IMR-90 (cell line): Measurements from ENCODE around the gene TOP3B. TPM values are rescaled to one million over a fixed set of nuclear protein-coding genes. Genes with fewer than 3 reads are reported as not detected.

Source experiments
- ATAC-seq: fragments of 200-7000 bp; cut with Tn5 transposase; 2 replicates; pipeline ENCODE4 v1.9.1; 2020; ENCODE audit warnings: low read depth, mild to moderate bottlenecking, moderate library complexity
- BruUV-seq: library from RNA; stranded (reverse); fragments of 400-500 nt; replicated peaks from 2 replicates; lab custom pipeline; 2021; lab: Mats Ljungman, UMichigan
- CTCF ChIA-PET: fragments of 300-600 bp; formaldehyde crosslinking; extraction: SDS; loops from one replicate; lab custom pipeline; 2021; ENCODE audit warnings: antibody characterized with exemption; lab: Yijun Ruan, JAX
- POLR2A ChIA-PET: fragments of 300-600 bp; sonication (Branson Sonifier 250); formaldehyde crosslinking; loops from one replicate; lab custom pipeline; 2022; ENCODE audit warnings: antibody characterized with exemption; ENCODE audit not compliant: unreplicated experiment; lab: Charles Lee
- DNase-seq: peaks from one replicate; pipeline ENCODE4 v3.0.0; 2013
- H2AFZ ChIP-seq: replicated peaks from 2 replicates; pipeline ENCODE3; 2013; ENCODE audit warnings: low read length, mild to moderate bottlenecking; ENCODE audit not compliant: poor library complexity
- H2AK5ac ChIP-seq: 2 replicates; pipeline ENCODE4 v1.6.1; 2013; ENCODE audit warnings: low read depth, low read length, inconsistent platforms
- H2AK9ac ChIP-seq: replicated peaks from 2 replicates; pipeline ENCODE3; 2013; ENCODE audit warnings: mild to moderate bottlenecking, low read depth, low read length, moderate library complexity; ENCODE audit not compliant: poor library complexity
- H2BK120ac ChIP-seq: 2 replicates; pipeline ENCODE4 v1.6.1; 2013; ENCODE audit warnings: low read depth, low read length, inconsistent platforms
- H2BK15ac ChIP-seq: 3 replicates; pipeline ENCODE4 v1.6.1; 2013; ENCODE audit warnings: low read depth, low read length, inconsistent platforms
- H2BK20ac ChIP-seq: 2 replicates; pipeline ENCODE4 v1.6.1; 2013; ENCODE audit warnings: low read depth, mild to moderate bottlenecking, inconsistent platforms, low read length, moderate library complexity
- H2BK5ac ChIP-seq: 2 replicates; pipeline ENCODE4 v1.6.1; 2013; ENCODE audit warnings: mild to moderate bottlenecking, low read depth, low read length, inconsistent platforms; ENCODE audit not compliant: poor library complexity, severe bottlenecking
- H3K14ac ChIP-seq: replicated peaks from 2 replicates; pipeline ENCODE4 v1.6.1; 2013; ENCODE audit warnings: low read depth, low read length, inconsistent platforms
- H3K18ac ChIP-seq: 2 replicates; pipeline ENCODE4 v1.6.1; 2013; ENCODE audit warnings: low read depth, low read length, control low read depth
- H3K23ac ChIP-seq: 2 replicates; pipeline ENCODE4 v1.6.1; 2013; ENCODE audit warnings: low read depth, low read length, inconsistent platforms
- H3K27ac ChIP-seq: 2 replicates; pipeline ENCODE4 v1.5.1; 2013; ENCODE audit warnings: mild to moderate bottlenecking, control low read depth, low read length; ENCODE audit not compliant: insufficient read depth
- H3K27me3 ChIP-seq: 2 replicates; pipeline ENCODE4 v1.6.1; 2013; ENCODE audit warnings: low read length; ENCODE audit not compliant: control insufficient read depth, insufficient read depth
- H3K36me3 ChIP-seq: 2 replicates; pipeline ENCODE4 v1.6.1; 2013; ENCODE audit warnings: low read length, mixed read lengths; ENCODE audit not compliant: control insufficient read depth, insufficient read depth
- H3K4ac ChIP-seq: 2 replicates; pipeline ENCODE4 v1.6.1; 2013; ENCODE audit warnings: low read depth, low read length, inconsistent platforms
- H3K4me1 ChIP-seq: 2 replicates; pipeline ENCODE4 v1.6.1; 2013; ENCODE audit warnings: low read length, mixed read lengths; ENCODE audit not compliant: control insufficient read depth, insufficient read depth
- H3K4me2 ChIP-seq: 2 replicates; pipeline ENCODE4 v1.6.1; 2013; ENCODE audit warnings: low read depth, mild to moderate bottlenecking, control low read depth, low read length, moderate library complexity
- H3K4me3 ChIP-seq: 2 replicates; pipeline ENCODE4 v1.5.1; 2013; ENCODE audit warnings: low read depth, mild to moderate bottlenecking, control low read depth, low read length, moderate library complexity; ENCODE audit not compliant: insufficient read depth
- H3K56ac ChIP-seq: 2 replicates; pipeline ENCODE4 v1.6.1; 2013; ENCODE audit warnings: low read length, inconsistent platforms; ENCODE audit not compliant: insufficient read depth; ENCODE audit errors: extremely low read depth
- H3K79me1 ChIP-seq, 2 experiments: 2 replicates each; pipeline ENCODE4 v1.6.1; 2013; ENCODE audit warnings: low read length in 2 of 2, inconsistent platforms in 1 of 2, low read depth in 1 of 2
- H3K9ac ChIP-seq: 2 replicates; pipeline ENCODE4 v1.6.1; 2013; ENCODE audit warnings: low read depth, low read length, control low read depth
- H3K9me1 ChIP-seq: 2 replicates; pipeline ENCODE4 v1.6.1; 2013; ENCODE audit warnings: low read length, inconsistent platforms; ENCODE audit not compliant: insufficient read depth
- H3K9me3 ChIP-seq: 2 replicates; pipeline ENCODE4 v1.6.1; 2013; ENCODE audit warnings: low read length; ENCODE audit not compliant: control insufficient read depth, insufficient read depth
- H4K20me1 ChIP-seq: 2 replicates; pipeline ENCODE4 v1.6.1; 2013; ENCODE audit warnings: low read length, inconsistent platforms; ENCODE audit not compliant: insufficient read depth
- H4K5ac ChIP-seq: 2 replicates; pipeline ENCODE4 v1.6.1; 2013; ENCODE audit warnings: mild to moderate bottlenecking, low read depth, low read length, control low read depth
- H4K8ac ChIP-seq, 2 experiments: 2 replicates each; pipeline ENCODE4 v1.6.1; 2013; ENCODE audit warnings: low read depth in 2 of 2, low read length in 2 of 2, control low read depth in 1 of 2, inconsistent platforms in 1 of 2
- H4K91ac ChIP-seq: 2 replicates; pipeline ENCODE4 v1.6.1; 2013; ENCODE audit warnings: low read depth, low read length, inconsistent platforms; ENCODE audit not compliant: insufficient read depth
- ELK1 ChIP-seq: fragments of 150-350 bp; IDR thresholded peaks from 2 replicates; pipeline ENCODE4 v1.6.1; 2016; ENCODE audit warnings: low read depth, mild to moderate bottlenecking, low read length, moderate library complexity, borderline replicate concordance
- FOS ChIP-seq: fragments of 150-350 bp; IDR thresholded peaks from 2 replicates; pipeline ENCODE4 v1.6.1; 2016; ENCODE audit warnings: low read depth, low read length
- MAFK ChIP-seq: IDR thresholded peaks from 2 replicates; pipeline ENCODE4 v1.6.1; 2012; ENCODE audit warnings: low read depth, low read length, improper control_type of control experiment
- MAZ ChIP-seq: IDR thresholded peaks from 2 replicates; pipeline ENCODE4 v1.6.1; 2012; ENCODE audit warnings: low read depth, mild to moderate bottlenecking, low read length, improper control_type of control experiment, moderate library complexity, borderline replicate concordance
- POLR2A ChIP-seq: IDR thresholded peaks from 2 replicates; pipeline ENCODE4 v1.6.1; 2012; ENCODE audit warnings: mild to moderate bottlenecking, low read depth, low read length
- RAD21 ChIP-seq: IDR thresholded peaks from 2 replicates; pipeline ENCODE4 v1.6.1; 2012; ENCODE audit warnings: low read length, improper control_type of control experiment
- RCOR1 ChIP-seq: IDR thresholded peaks from 2 replicates; pipeline ENCODE4 v1.6.1; 2012; ENCODE audit warnings: mild to moderate bottlenecking, low read length, improper control_type of control experiment; ENCODE audit not compliant: insufficient replicate concordance
- SMC3 ChIP-seq: fragments of 150-350 bp; IDR thresholded peaks from 2 replicates; pipeline ENCODE4 v1.6.1; 2016; ENCODE audit warnings: low read depth, mild to moderate bottlenecking, antibody characterized with exemption, low read length, moderate library complexity
- WGBS, 2 experiments: methylation state at CpG; one replicate each; pipeline versions ENCODE4 v1.1.5 to v1.1.7; 2013; ENCODE audit warnings: missing lambda C conversion rate in 2 of 2; ENCODE audit not compliant: insufficient read length in 1 of 2; ENCODE audit errors: extremely low coverage in 2 of 2; 5-methylcytosine and 5-hydroxymethylcytosine counted together
- dilution Hi-C: fragments of 300-500 bp; cut with HindIII; formaldehyde crosslinking; loops from one replicate; pipeline ENCODE4 v1.14.3; 2018; ENCODE audit warnings: low sequenced_read_pairs; ENCODE audit not compliant: unreplicated experiment
- in situ Hi-C: fragments of 300-500 bp; cut with MboI; formaldehyde crosslinking; loops from 3 replicates; pipeline ENCODE4 v1.14.3; 2019; ENCODE audit warnings: low sequenced_read_pairs, inconsistent platforms, mixed read lengths
- intact Hi-C: fragments of 100-400 bp; cut with micrococcal nuclease; formaldehyde crosslinking; loops from 2 replicates; pipeline ENCODE4 v1.10.0; 2022
- polyA plus RNA-seq, 3 experiments: library from polyadenylated mRNA; depleted of rRNA; stranded (reverse); fragments of >200 nt; gene quantifications; 2 replicates each; pipeline ENCODE4 v1.2.3, GENCODE V29; 2012; ENCODE audit warnings: low replicate concordance in 1 of 3
- total RNA-seq: library from RNA; depleted of rRNA; stranded (reverse); fragments of >200 nt; gene quantifications from 2 replicates; pipeline ENCODE4 v1.2.3, GENCODE V29; 2012
- TF ChIP-seq, protein P1 (sequence below): conservative IDR thresholded peaks from 2 replicates; pipeline ENCODE4 v1.5.1; 2012; ENCODE audit warnings: mild to moderate bottlenecking, low read depth, low read length, improper control_type of control experiment

TOP3B gene
- total and polyA plus RNA-seq, 2 of the 4 experiments (the other 2 are of a cell fraction) = 23.0 to 23.5 TPM

GRCh38 chr22:22020425-22020852 lies 37.9 kb upstream of the TOP3B start:
- Histone ChIP-seq H3K4me1 (peaks cover 2% of the 10 kb centered on the region; the same call in 1 of the 2 replicates), H3K4ac (no peak overlapping the region), H3K27ac (no peak overlapping the region), H3K27me3 (no peaks in the 10 kb centered on the region), H3K79me1 (no peaks in the 10 kb centered on the region), H3K36me3 (no peaks in the 10 kb centered on the region), H2BK15ac (no peak overlapping the region), H3K56ac (no peak overlapping the region), H2BK120ac (no peak overlapping the region), H3K23ac (no peak overlapping the region), H3K4me3 (no peak overlapping the region), H2BK20ac (no peak overlapping the region), H4K20me1 (no peaks in the 10 kb centered on the region), H3K9ac (no peak overlapping the region), H3K18ac (no peak overlapping the region), H3K14ac (no peak overlapping the region), H2BK5ac (no peak overlapping the region), H2AK9ac (no peak overlapping the region), H3K4me2 (no peak overlapping the region), H3K9me3 (no peaks in the 10 kb centered on the region), H3K9me1 (peaks cover 8% of the 10 kb centered on the region), H2AFZ (no peak overlapping the region), H4K5ac (no peak overlapping the region), H2AK5ac (no peak overlapping the region), H4K91ac (no peak overlapping the region), H4K8ac (no peak overlapping the region)
- CTCF ChIA-PET = no interaction called here
- TF ChIP-seq FOS (no peak), POLR2A (no peak), ELK1 (no peak), RAD21 (no peak), SMC3 (no peak), MAFK (no peak), MAZ (no peak), RCOR1 (no peak)
- TF ChIP-seq, protein P1, sequence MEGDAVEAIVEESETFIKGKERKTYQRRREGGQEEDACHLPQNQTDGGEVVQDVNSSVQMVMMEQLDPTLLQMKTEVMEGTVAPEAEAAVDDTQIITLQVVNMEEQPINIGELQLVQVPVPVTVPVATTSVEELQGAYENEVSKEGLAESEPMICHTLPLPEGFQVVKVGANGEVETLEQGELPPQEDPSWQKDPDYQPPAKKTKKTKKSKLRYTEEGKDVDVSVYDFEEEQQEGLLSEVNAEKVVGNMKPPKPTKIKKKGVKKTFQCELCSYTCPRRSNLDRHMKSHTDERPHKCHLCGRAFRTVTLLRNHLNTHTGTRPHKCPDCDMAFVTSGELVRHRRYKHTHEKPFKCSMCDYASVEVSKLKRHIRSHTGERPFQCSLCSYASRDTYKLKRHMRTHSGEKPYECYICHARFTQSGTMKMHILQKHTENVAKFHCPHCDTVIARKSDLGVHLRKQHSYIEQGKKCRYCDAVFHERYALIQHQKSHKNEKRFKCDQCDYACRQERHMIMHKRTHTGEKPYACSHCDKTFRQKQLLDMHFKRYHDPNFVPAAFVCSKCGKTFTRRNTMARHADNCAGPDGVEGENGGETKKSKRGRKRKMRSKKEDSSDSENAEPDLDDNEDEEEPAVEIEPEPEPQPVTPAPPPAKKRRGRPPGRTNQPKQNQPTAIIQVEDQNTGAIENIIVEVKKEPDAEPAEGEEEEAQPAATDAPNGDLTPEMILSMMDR = no peak
- POLR2A ChIA-PET = no interaction called here
- no peak for DNase-seq
- BruUV-seq = no TSS peak
- 86% methylated on average over 2 of the region's 2 CpGs; no CpG with 5 or more reads in 1 of the 2 experiments for WGBS, 2 experiments
- intact Hi-C loops (no loop called here), in situ Hi-C loops (no loop called here), dilution Hi-C loops (no loop called here)
- ATAC-seq = no peak
